Omental fat pad (tissue), 4 donors: ENCODE data around the gene GREB1. TPM values are rescaled to one million over a fixed set of nuclear protein-coding genes. Genes with fewer than 3 reads are reported as not detected.

Experiments
- ATAC-seq: fragments of 150-250 bp; one replicate; pipeline ENCODE4 v1.9.1; 2016; ENCODE audit warnings: mild to moderate bottlenecking, moderate library complexity; ENCODE audit not compliant: low FRiP score
- DNase-seq: peaks from one replicate; pipeline ENCODE4 v3.0.0-alpha.2; 2019; ENCODE audit warnings: low spot score
- CTCF ChIP-seq, 3 donors: fragments of 450-650 bp; IDR thresholded peaks; one replicate each; pipeline ENCODE4 v1.5.1; 2016 to 2017; ENCODE audit warnings: antibody characterized with exemption in 3 of 3, mild to moderate bottlenecking in 3 of 3, moderate library complexity in 2 of 3
- total RNA-seq, 4 donors: library from RNA; depleted of rRNA; stranded (reverse); fragments of >200 nt; gene quantifications; one replicate each; pipeline ENCODE4 v1.1.0, GENCODE V29; 2016

Gene GREB1
- total RNA-seq, 4 donors from 2014 or later = 1.9 to 12.4 (median 4.1) TPM

GRCh38 chr2:11617527-11617926, 83.7 kb downstream of the GREB1 start:
- no peak for TF ChIP-seq CTCF (IDR thresholded peaks at IDR 0.05)
- ATAC-seq (no peak), DNase-seq (no peak)

GRCh38 chr2:11617984-11618707, 84.3 kb downstream of the GREB1 start:
- no peak for TF ChIP-seq CTCF (IDR thresholded peaks at IDR 0.05)
- DNase-seq = no peak
- no peak for ATAC-seq

GRCh38 chr2:11618708-11619062, 84.8 kb downstream of the GREB1 start:
- no peak for ATAC-seq
- no peak for TF ChIP-seq CTCF (IDR thresholded peaks at IDR 0.05)
- no peak for DNase-seq

- ATAC-seq (no peak), DNase-seq (no peak)
- TF ChIP-seq CTCF (IDR thresholded peaks at IDR 0.05) = no peak
Observed at GRCh38 chr2:11621410-11621809, 87.6 kb downstream of the GREB1 start.

- ATAC-seq = no peak
- TF ChIP-seq CTCF (IDR thresholded peaks at IDR 0.05) = no peak
- DNase-seq = no peak
Observed at GRCh38 chr2:11622611-11623010, 88.8 kb downstream of the GREB1 start.

GRCh38 chr2:11624893-11625292, 91.0 kb downstream of the GREB1 start:
- ATAC-seq (no peak), DNase-seq (no peak)
- TF ChIP-seq CTCF (IDR thresholded peaks at IDR 0.05) = no peak

GRCh38 chr2:11625671-11626070, 91.8 kb downstream of the GREB1 start:
- no peak for DNase-seq
- no peak for TF ChIP-seq CTCF (IDR thresholded peaks at IDR 0.05)
- no peak for ATAC-seq
